ENCODE measurements around the gene NFIC.
"Not testable (repeated sequence)": the region's sequence is repeated elsewhere in the genome, so short reads cannot be mapped to it uniquely, and the experiment has no call there.

NFIC gene

DNA sequence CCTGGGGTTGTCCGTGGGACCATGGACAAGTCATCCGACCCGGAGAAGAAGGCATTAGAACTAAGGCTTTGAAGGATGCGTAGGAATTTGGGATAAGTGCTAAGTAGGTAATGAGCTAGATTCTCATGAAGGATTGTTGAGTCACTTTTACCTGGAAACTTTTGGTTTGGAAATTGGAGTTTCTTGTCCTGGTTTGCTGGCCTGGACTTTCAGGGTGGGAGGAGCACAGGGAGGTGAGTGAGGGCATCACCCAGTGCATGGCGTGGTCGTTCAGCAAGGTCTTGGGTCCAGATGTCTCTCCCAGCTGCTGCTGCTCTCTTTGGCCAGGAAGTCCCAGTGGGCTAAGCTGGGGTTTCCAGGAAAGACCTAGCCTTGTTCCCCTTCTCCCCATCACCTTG, 7.6 kb downstream of the NFIC start:
- DNase-seq (ENCODE audit: low read depth in 3 of 3), result no peak

GRCh38 chr19:3374369-3375112, 8.2 kb downstream of the NFIC start:
- no peak for DNase-seq (ENCODE audit: low read depth in 3 of 3)

- DNase-seq (ENCODE audit: low read depth in 3 of 3), result no peak
Observed at GRCh38 chr19:3375221-3376090, 9.1 kb downstream of the NFIC start.

GRCh38 chr19:3376091-3376455, 9.7 kb downstream of the NFIC start:
- DNase-seq (ENCODE audit: low read depth in 3 of 3), result not testable (repeated sequence)

DNA sequence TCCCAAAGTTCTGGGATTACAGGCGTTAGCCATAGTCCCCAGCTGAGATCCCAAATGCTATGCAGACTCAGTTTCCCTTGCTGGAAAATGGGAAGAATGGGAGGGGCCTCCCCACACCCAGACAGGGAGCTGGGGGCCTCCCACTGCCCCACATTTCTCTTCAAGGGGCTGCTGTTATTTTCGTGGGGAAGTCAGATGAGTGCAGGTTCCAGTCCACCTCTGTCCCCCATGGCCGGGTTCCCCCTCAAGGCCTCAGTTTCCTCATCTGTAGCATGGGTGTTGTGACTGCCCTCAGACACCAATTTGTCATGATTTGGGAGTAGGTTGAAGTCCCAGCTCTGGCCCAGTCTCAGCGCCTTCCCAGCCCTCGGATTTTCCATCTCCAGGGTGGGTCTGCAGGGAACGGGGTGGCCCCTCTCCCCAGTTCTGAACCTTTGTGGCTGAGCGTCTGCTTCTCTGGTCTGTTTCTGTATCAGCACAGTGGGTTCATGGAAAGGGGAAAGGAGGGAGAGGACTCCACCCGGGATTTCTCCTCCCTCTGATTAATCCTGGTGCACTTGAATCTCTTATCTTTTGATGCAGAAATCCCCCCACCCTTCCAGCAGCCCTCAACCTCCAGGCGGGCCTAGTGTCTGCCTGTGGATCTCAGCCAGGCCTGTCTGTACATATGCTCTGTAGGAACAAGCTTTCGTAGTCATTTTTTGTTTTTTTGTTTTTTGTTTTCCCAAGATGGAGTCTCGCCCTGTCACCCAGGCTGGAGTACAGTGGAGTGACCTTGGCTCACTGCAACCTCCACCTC, 12.2 kb downstream of the NFIC start:
- DNase-seq (ENCODE audit: low read depth in 3 of 3), result no peak

GRCh38 chr19:3380829-3381228, 14.4 kb downstream of the NFIC start:
- no peak for DNase-seq (ENCODE audit: low read depth in 3 of 3)

DNA sequence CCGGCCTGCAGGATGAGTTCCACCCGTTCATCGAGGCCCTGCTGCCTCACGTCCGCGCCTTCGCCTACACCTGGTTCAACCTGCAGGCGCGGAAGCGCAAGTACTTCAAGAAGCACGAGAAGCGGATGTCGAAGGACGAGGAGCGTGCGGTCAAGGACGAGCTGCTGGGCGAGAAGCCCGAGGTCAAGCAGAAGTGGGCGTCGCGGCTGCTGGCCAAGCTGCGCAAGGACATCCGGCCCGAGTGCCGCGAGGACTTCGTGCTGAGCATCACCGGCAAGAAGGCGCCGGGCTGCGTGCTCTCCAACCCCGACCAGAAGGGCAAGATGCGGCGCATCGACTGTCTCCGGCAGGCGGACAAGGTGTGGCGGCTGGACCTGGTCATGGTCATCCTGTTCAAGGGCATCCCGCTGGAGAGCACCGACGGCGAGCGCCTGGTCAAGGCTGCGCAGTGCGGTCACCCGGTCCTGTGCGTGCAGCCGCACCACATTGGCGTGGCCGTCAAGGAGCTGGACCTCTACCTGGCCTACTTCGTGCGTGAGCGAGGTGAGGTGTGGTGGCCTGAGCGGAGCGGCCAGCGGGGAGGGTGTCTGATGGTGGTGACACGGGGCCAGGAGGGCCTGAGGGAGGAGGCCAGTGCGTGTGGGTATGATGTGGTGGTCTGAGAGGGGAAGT, 15.5 kb downstream of the NFIC start:
- no peak for DNase-seq (ENCODE audit: low read depth in 3 of 3)

DNA sequence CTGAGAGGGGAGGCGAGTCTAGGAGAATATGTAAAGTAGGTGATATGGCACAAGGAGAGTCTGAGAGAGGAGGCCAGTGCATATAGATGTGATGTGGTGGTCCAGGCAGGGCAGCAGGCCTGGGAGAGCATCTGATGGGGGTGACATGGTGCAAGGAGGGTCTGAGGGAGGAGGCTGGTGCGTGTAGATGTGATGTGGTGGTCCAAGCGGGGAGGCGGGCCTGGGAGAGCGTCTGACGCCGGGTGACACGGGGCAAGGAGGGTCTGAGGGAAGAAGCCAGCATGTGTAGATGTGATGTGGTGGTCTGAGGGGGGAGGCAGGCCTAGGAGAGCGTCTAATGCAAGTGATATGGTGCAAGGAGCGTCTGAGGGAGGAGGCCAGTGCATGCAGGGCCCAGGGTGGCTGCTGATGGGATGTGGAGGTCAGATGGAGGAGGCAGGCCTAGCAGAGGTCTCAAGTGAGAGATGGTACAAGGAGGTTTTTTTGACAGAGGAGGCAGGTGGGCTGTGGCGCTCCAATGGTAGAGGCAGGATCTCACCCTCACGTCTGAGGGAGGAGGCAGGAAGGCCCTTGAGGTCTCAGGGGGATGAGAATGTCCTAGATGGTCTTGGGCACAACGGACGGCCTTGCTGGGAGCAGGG, 16.2 kb downstream of the NFIC start:
- no peak for DNase-seq (ENCODE audit: low read depth in 3 of 3)

GRCh38 chr19:3383121-3383722, 16.8 kb downstream of the NFIC start:
- no peak for DNase-seq (ENCODE audit: low read depth in 3 of 3)

DNA sequence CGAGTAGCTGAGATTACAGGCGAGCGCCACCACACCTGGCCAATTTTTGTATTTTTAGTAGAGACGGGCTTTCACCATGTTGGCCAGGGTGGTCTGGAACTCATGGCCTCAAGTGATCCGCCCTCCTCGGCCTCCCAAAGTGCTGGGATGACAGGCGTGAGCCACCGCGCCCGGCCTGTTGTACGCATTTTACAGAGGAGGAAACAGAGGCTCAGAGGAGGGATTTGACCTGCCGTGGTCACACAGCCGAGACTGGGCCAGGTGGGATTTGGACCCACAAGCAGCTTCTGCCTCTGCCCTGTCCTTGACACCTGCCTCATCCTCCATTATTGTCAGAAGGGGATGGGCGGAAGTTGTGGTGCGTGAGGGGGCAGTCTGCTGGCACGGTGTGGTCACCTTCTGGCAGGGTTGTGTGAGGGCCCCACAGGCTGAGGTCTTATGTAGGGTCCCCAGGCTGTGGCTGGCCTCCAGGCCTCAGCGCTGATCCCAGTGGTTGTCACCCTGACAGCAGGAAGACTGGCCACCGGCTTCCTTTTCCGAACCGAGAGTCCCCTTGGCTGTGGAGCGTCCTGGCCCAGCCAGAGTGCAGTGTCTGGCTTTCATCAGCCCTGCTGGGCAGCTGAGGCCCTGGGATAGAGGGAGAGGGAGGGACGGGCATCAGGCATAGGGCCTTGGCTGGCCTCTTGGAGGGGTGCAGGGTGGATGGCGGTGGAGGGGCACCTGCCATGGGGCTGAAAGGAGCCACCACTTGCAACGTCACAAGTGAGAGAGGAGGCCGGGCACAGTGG, 20.3 kb downstream of the NFIC start:
- DNase-seq (ENCODE audit: low read depth in 3 of 3), result no peak

DNA sequence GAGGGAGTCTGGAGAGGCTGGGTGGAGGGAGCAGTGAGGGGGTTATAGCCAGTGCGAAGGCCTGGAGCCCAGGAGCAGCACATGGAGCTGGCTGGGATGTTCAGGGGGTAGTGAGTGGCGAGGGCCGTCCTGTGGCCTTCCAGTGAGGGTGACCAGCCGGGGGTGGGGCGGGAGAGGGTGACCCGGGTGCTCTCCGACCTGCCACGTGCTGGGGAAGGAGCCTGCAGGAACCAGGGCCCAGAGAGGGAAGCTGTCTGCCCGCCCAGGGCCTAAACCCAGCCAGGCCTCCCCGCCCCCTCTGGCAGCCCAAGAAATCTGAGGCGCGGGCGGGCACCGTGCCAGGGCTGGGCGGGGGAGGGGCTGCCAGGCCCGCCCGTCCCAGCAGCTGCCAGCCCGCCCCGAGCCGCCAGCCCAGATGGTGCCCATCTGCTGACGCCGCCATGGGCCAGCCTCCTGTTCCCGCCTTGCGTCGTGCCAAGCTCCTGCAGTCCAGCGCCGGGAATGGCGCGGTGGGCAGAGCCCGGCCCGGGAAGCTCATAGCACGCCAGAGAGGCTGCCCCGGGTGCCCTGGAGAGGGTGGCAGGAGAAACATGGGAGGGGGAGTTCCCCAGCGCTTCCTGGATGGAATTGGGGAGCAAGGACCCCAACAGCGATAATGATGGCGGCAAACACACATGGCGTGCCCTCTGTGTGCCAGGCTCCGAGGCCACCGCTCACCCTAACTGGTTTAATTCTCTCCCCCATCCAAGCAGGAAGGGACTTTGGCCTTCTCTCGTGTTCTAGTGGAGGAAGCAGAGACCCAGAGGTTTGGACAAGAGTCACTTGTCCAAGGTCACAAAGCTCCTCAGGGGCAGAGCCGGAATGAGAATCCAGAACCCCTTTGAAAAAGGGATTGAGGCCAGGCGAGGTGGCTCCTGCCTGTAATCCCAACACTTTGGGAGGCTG, 21.5 kb downstream of the NFIC start:
- no peak for DNase-seq (ENCODE audit: low read depth in 3 of 3)

- no peak for DNase-seq (ENCODE audit: low read depth in 3 of 3)
Observed at GRCh38 chr19:3389446-3389778, 23.0 kb downstream of the NFIC start.

DNA sequence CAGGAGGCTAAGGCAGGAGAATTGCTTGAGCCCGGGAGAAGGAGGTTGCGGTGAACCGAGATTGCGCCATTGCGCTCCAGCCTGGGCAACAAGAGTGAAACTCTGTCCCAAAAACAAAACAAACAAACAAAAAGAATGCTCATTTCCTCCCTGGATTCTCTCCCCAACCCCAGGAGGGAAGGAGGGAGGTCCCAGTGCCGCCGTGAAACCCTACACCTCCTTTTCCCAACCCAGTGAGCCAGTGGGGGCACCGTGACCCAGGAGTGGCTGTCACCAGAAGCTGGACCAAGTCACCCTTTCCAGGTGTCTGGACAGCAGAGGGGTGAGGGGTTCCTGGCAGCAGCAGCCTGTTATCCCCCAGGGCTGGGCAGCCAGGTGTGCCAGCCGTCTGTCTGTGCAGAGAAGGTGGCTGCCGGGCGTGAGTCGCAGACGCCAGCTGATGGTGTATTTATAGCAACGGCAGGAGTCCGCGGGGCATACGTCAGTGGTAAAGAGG, 23.5 kb downstream of the NFIC start:
- no peak for DNase-seq (ENCODE audit: low read depth in 3 of 3)

DNA sequence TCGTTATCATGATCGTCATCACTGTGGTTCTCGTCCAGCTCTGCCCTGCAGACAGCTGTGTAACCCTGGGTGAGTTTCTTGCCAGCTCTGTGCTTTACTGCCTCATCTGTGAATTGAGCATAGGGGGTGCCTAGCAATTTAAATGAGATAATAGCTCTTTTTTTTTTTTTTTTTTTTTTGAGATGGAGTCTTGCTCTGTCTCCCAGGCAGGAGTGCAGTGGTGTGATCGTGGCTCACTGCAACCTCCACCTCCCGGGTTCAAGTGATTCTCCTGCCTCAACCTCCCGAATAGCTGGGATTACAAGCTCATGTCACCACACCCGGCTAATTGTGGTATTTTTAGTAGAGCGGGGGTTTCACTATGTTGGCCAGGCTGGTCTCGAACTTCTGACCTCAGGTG, 25.5 kb downstream of the NFIC start:
- DNase-seq (ENCODE audit: low read depth in 3 of 3), result not testable (repeated sequence)

DNA sequence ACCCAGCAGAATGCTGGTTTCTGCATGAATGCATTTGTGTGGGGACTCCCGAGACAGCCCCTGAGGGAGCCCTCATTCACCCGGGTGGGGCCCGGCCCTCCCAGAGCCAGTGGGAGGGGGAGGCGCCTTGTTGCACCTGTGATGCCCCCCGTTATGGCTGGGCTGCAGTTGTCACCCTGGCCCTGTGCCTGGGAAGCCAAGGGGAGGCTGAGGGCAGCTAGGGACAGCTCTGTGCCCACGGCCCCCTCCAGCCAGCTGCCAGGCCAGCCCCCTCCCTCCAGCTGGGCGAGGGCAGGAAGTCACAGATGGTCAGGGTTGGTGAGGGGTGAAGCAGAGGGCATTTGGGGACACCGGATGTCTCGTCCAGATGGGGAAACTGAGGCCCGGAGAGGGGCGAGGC, 26.1 kb downstream of the NFIC start:
- no peak for DNase-seq (ENCODE audit: low read depth in 3 of 3)

DNA sequence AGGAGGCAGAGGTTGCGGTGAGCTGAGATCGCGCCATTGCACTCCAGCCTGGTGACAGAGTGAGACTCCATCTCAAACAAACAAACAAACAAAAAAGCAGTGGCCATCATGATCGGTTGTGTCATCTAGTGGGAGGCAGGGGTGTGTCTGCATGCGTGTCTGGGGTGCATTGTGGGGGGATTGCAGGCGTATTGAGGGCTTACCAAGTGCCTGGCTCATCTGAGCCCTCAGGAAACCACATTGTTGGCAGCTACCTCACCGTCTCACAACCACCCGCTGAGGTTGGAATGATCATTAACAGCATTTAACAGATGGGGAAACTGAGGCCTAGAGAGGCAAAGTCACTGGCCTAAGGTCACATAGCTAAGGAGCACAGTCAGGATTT, 30.5 kb downstream of the NFIC start:
- DNase-seq (ENCODE audit: low read depth in 3 of 3), result no peak

- DNase-seq (ENCODE audit: low read depth in 3 of 3), result no peak
Observed at GRCh38 chr19:3397266-3398022, 31.1 kb downstream of the NFIC start.

All from stimulated activated CD4-positive, alpha-beta T cell treated with anti-CD3 and anti-CD28 coated beads, TNF-alpha, amount 100 ng/mL, for 48 hours (primary cell).